Measurements from ENCODE around the gene ZKSCAN4. TPM values are rescaled to one million over a fixed set of nuclear protein-coding genes. Genes with fewer than 3 reads are reported as not detected.
A peak's percentile ranks its signal among the peaks of the same experiment; 100 is the strongest.

The ZKSCAN4 gene
- total and polyA plus RNA-seq, 2 donors (not counting 1 experiment from before 2014, with no cell fraction given): 3.0 to 12.1 TPM

- H3K27ac Mint-ChIP-seq: no peak overlapping the region
- peaks cover 88% of the 10 kb centered on the region for H3K27me3 Mint-ChIP-seq
- intact Hi-C loops (cut with micrococcal nuclease): no loop called here
- no peaks in the 10 kb centered on the region for H4K20me1 ChIP-seq (ENCODE audit: control insufficient read depth, insufficient read depth, low read length, poor library complexity, severe bottlenecking)
- ATAC-seq (ENCODE audit: low read depth) (no peak), DNase-seq (peak; percentile 30)
- H3K36me3 ChIP-seq (replicated peaks in 1 of 2; ENCODE audit: control extremely low read depth in 1 of 2, control insufficient read depth in 1 of 2, extremely low read depth in 1 of 2, insufficient read depth in 2 of 2, low read length in 1 of 2): no peaks in the 10 kb centered on the region
- H3K79me2 ChIP-seq (ENCODE audit: control insufficient read depth, insufficient read depth, low read length): no peaks in the 10 kb centered on the region
- H3K9me3 ChIP-seq (ENCODE audit: control extremely low read depth in 1 of 3, control insufficient read depth in 2 of 3, insufficient read depth in 1 of 3, low read length in 2 of 3): peaks cover 6 to 43% (median 20%) of the 10 kb centered on the region in 3 donors
- peak overlapping the region; percentile 59 for H3K4me3 Mint-ChIP-seq
- H3K27ac ChIP-seq (ENCODE audit: low read length in 2 of 2): no peak overlapping the region
- CTCF ChIA-PET: no interaction called here
- peaks cover 28% of the 10 kb centered on the region for H3K4me1 Mint-ChIP-seq
- H3K9me3 Mint-ChIP-seq (ENCODE audit: insufficient read depth): no peaks in the 10 kb centered on the region
- peak overlapping the region; percentile 17 for H2AFZ ChIP-seq (ENCODE audit: insufficient read depth, low read depth, low read length, poor library complexity, severe bottlenecking)
- peaks cover 28 to 39% of the 10 kb centered on the region in 2 donors for H3K4me1 ChIP-seq (ENCODE audit: control insufficient read depth in 2 of 2, insufficient read depth in 2 of 2, low read length in 2 of 2)
- H3K9ac ChIP-seq (ENCODE audit: low read length): peak overlapping the region; percentile 33
- POLR2A ChIA-PET: no interaction called here
- WGBS (ENCODE audit: insufficient coverage): 9% methylated on average over 14 of the region's 23 CpGs
- H3K27me3 ChIP-seq (replicated peaks in 1 of 4; ENCODE audit: control extremely low read depth in 1 of 4, control insufficient read depth in 3 of 4, insufficient read depth in 4 of 4, low read length in 3 of 4): peaks cover 4 to 88% (median 72%) of the 10 kb centered on the region in 4 experiments
- TF ChIP-seq EZH2 (IDR thresholded peaks at IDR 0.05; ENCODE audit: borderline replicate concordance, insufficient read depth, low read depth, low read length, poor library complexity, severe bottlenecking) (no peak), CTCF (IDR thresholded peaks at IDR 0.05) (no peak)
- peak overlapping the region; percentile 64 for H3K4me2 ChIP-seq (replicated peaks; ENCODE audit: low read depth, low read length, poor library complexity, severe bottlenecking)
- peak overlapping the region in 1 of 5 experiments; percentile 44 for H3K4me3 ChIP-seq (ENCODE audit: control extremely low read depth in 1 of 5, extremely low read depth in 1 of 5, insufficient read depth in 1 of 5, low read depth in 2 of 5, low read length in 4 of 5)
These were observed 43.9 kb downstream of the ZKSCAN4 start for GRCh38 chr6:28208111-28208659.

GRCh38 chr6:28207510-28208110 is 44.5 kb downstream of the ZKSCAN4 start:
- ChIA-PET CTCF (no interaction called here), POLR2A (no interaction called here)
- no peaks in the 10 kb centered on the region for H3K9me3 Mint-ChIP-seq (ENCODE audit: insufficient read depth)
- peaks cover 82% of the 10 kb centered on the region for H3K27me3 Mint-ChIP-seq
- ATAC-seq (ENCODE audit: low read depth) (peak; percentile 47), DNase-seq (peak; percentile 62)
- peak overlapping the region; percentile 64 for H3K4me2 ChIP-seq (replicated peaks; ENCODE audit: low read depth, low read length, poor library complexity, severe bottlenecking)
- H3K27me3 ChIP-seq (replicated peaks in 1 of 4; ENCODE audit: control extremely low read depth in 1 of 4, control insufficient read depth in 3 of 4, insufficient read depth in 4 of 4, low read length in 3 of 4): peaks cover 4 to 83% (median 69%) of the 10 kb centered on the region in 4 experiments
- whole genome bisulfite sequencing (ENCODE audit: insufficient coverage): 3% methylated on average over 29 of the region's 35 CpGs
- H3K79me2 ChIP-seq (ENCODE audit: control insufficient read depth, insufficient read depth, low read length): no peaks in the 10 kb centered on the region
- intact Hi-C loops (cut with micrococcal nuclease): no loop called here
- H3K9ac ChIP-seq (ENCODE audit: low read length): peak overlapping the region; percentile 33
- no peak overlapping the region for H3K27ac ChIP-seq (ENCODE audit: low read length in 2 of 2)
- peaks cover 6 to 40% (median 22%) of the 10 kb centered on the region in 3 donors for H3K9me3 ChIP-seq (ENCODE audit: control extremely low read depth in 1 of 3, control insufficient read depth in 2 of 3, insufficient read depth in 1 of 3, low read length in 2 of 3)
- no peak overlapping the region for H3K27ac Mint-ChIP-seq
- H2AFZ ChIP-seq (ENCODE audit: insufficient read depth, low read depth, low read length, poor library complexity, severe bottlenecking): peak overlapping the region; percentile 17
- peak overlapping the region in 2 of 5 experiments; percentile 20 to 44 for H3K4me3 ChIP-seq (ENCODE audit: control extremely low read depth in 1 of 5, extremely low read depth in 1 of 5, insufficient read depth in 1 of 5, low read depth in 2 of 5, low read length in 4 of 5)
- no peaks in the 10 kb centered on the region for H3K36me3 ChIP-seq (replicated peaks in 1 of 2; ENCODE audit: control extremely low read depth in 1 of 2, control insufficient read depth in 1 of 2, extremely low read depth in 1 of 2, insufficient read depth in 2 of 2, low read length in 1 of 2)
- no peaks in the 10 kb centered on the region for H4K20me1 ChIP-seq (ENCODE audit: control insufficient read depth, insufficient read depth, low read length, poor library complexity, severe bottlenecking)
- H3K4me3 Mint-ChIP-seq: peak overlapping the region; percentile 76
- no peak for TF ChIP-seq EZH2 (IDR thresholded peaks at IDR 0.05; ENCODE audit: borderline replicate concordance, insufficient read depth, low read depth, low read length, poor library complexity, severe bottlenecking)
- TF ChIP-seq CTCF (IDR thresholded peaks at IDR 0.05): no peak
- peaks cover 22% of the 10 kb centered on the region for H3K4me1 Mint-ChIP-seq
- peaks cover 24 to 35% of the 10 kb centered on the region in 2 donors for H3K4me1 ChIP-seq (ENCODE audit: control insufficient read depth in 2 of 2, insufficient read depth in 2 of 2, low read length in 2 of 2)
